Measurements from ENCODE around the gene PCIF1.
A peak's percentile ranks its signal among the peaks of the same experiment; 100 is the strongest.

Gene PCIF1

GRCh38 chr20:45968081-45968671 lies 33.7 kb downstream of the PCIF1 start:
- POLR2A ChIA-PET: interaction anchor here (1.0 to 2.5 kb wide), 3 partner anchors 18 to 56 kb away, joined by 3 to 5 read pairs (median 3); partner anchors contain the start of genes PCIF1 and PLTP
- CTCF ChIA-PET: interaction anchor here (1.5 to 6.6 kb wide), 17 partner anchors 8 to 197 kb away, joined by 3 to 125 read pairs (median 18); partner anchors contain the start of genes CTSA, NEURL2, SPATA25 and ZSWIM1
- no peak for TF ChIP-seq CTCF (IDR thresholded peaks at IDR 0.05; ENCODE audit: insufficient read depth, low read length, missing control alignments)
- no peak overlapping the region for H3K4me3 ChIP-seq (ENCODE audit: low read depth, low read length)
- no peak for DNase-seq (ENCODE audit: low read depth, low spot score)

- TF ChIP-seq CTCF (IDR thresholded peaks at IDR 0.05; ENCODE audit: insufficient read depth, low read length, missing control alignments): no peak
- CTCF ChIA-PET: interaction anchor here (0.9 to 6.6 kb wide), 49 partner anchors 9 to 642 kb away, joined by 3 to 125 read pairs (median 6); partner anchors contain the start of genes ACOT8, CTSA, DNTTIP1 and NEURL2
- no peak overlapping the region; the same call in 1 of the 2 replicates for H3K4me3 ChIP-seq (ENCODE audit: low read depth, low read length)
- POLR2A ChIA-PET: interaction anchor here (0.9 to 2.5 kb wide), 6 partner anchors 8 to 438 kb away, joined by 3 to 11 read pairs (median 3); partner anchors contain the start of genes ELMO2, PCIF1 and PLTP
- no peak for DNase-seq (ENCODE audit: low read depth, low spot score)
Measured at GRCh38 chr20:45968801-45969711, 34.6 kb downstream of the PCIF1 start.

GRCh38 chr20:45969712-45970634 lies 35.5 kb downstream of the PCIF1 start:
- DNase-seq (ENCODE audit: low read depth, low spot score): no peak
- peak overlapping the region; percentile 97 for H3K4me3 ChIP-seq (ENCODE audit: low read depth, low read length)

GRCh38 chr20:45970646-45971424 lies 36.4 kb downstream of the PCIF1 start:
- ChIA-PET POLR2A (interaction anchor here (0.7 to 2.5 kb wide), 9 partner anchors 10 to 627 kb away, joined by 3 to 11 read pairs (median 3); partner anchors contain the start of genes CTSA, PCIF1 and SNX21), CTCF (interaction anchor here (0.7 to 8.7 kb wide), 41 partner anchors 7 to 467 kb away, joined by 3 to 125 read pairs (median 8); partner anchors contain the start of genes ACOT8, CTSA, NEURL2 and PCIF1)
- peak overlapping the region; percentile 97 for H3K4me3 ChIP-seq (ENCODE audit: low read depth, low read length)
- DNase-seq (ENCODE audit: low read depth, low spot score): no peak
- TF ChIP-seq CTCF (IDR thresholded peaks at IDR 0.05; ENCODE audit: insufficient read depth, low read length, missing control alignments): no peak

More at GRCh38 chr20:45969712-45970634, 35.5 kb downstream of the PCIF1 start:
- CTCF ChIA-PET: interaction anchor here (0.7 to 6.6 kb wide), 53 partner anchors 8 to 643 kb away, joined by 3 to 125 read pairs (median 6); partner anchors contain the start of genes ACOT8, CTSA, DNTTIP1 and NEURL2
- POLR2A ChIA-PET: interaction anchor here (0.8 to 2.5 kb wide), 8 partner anchors 9 to 626 kb away, joined by 3 to 11 read pairs (median 3); partner anchors contain the start of genes ELMO2 and PCIF1
- TF ChIP-seq CTCF (IDR thresholded peaks at IDR 0.05; ENCODE audit: insufficient read depth, low read length, missing control alignments): peak; percentile 51

GRCh38 chr20:45971425-45971674 lies 36.9 kb downstream of the PCIF1 start:
- ChIA-PET CTCF (interaction anchor here (0.8 to 8.7 kb wide), 19 partner anchors 11 to 467 kb away, joined by 3 to 125 read pairs (median 18); partner anchors contain the start of genes CTSA, NEURL2, PCIF1 and SPATA25), POLR2A (interaction anchor here (0.9 to 2.5 kb wide), 6 partner anchors 11 to 627 kb away, joined by 3 to 11 read pairs (median 4); partner anchors contain the start of genes CTSA, PCIF1 and SNX21)
- no peak for DNase-seq (ENCODE audit: low read depth, low spot score)
- peak overlapping the region; percentile 97 for H3K4me3 ChIP-seq (ENCODE audit: low read depth, low read length)
- no peak for TF ChIP-seq CTCF (IDR thresholded peaks at IDR 0.05; ENCODE audit: insufficient read depth, low read length, missing control alignments)
